HT-29 (cell line): Measurements from ENCODE around the gene LRRC23. TPM values are rescaled to one million over a fixed set of nuclear protein-coding genes. Genes with fewer than 3 reads are reported as not detected.
"Not testable (repeated sequence)": the region's sequence is repeated elsewhere in the genome, so short reads cannot be mapped to it uniquely, and the experiment has no call there.

Source experiments
- DNase-seq: peaks from one replicate; pipeline ENCODE4 v3.0.0-alpha.2; 2015; ENCODE audit warnings: low spot score
- total RNA-seq: library from RNA; depleted of rRNA; stranded (reverse); fragments of >200 nt; shearing (Covaris generic); gene quantifications from 2 replicates; pipeline ENCODE4 v1.2.3, GENCODE V29; 2014

Gene LRRC23
- total RNA-seq, 1 experiment from 2014 or later = 0.61 TPM

DNA sequence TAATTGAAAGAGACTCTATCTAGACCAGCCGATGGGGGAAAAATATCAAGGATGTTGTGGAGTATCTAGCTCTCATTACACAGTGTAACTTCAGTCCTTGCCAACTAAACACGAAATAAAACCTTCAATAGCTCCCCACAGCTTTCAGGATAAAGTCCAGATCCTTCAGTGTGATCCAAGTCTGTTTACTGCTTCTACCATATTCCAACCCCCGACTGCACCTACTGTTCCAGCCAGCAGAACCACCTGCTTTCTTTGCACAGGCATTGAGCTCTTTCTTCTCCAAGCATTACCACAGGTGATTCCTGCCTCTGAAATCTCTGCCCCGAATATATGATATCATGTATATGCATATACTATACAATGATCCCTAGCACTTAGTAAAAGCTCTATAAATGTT is 2.2 kb upstream of the LRRC23 start:
- no peak for DNase-seq

DNA sequence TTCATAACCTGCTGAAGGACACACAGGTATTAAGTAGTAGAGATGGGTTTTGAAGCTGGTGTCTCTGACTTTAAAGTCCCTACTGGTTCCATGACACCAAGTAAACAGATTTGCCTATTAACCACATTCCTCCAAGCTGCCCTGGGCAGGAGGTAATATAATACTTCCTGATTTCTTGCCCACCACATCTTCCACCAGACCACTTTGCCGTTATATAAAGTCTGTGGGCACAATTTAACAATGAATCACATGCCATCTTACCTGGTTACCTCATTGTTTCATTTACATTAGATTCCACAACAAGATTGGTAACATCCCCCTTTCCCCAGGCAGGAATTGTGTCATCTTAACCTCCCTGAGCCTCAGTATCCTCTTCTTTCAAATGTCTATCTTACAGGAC is 900 bp upstream of the LRRC23 start:
- no peak for DNase-seq

DNA sequence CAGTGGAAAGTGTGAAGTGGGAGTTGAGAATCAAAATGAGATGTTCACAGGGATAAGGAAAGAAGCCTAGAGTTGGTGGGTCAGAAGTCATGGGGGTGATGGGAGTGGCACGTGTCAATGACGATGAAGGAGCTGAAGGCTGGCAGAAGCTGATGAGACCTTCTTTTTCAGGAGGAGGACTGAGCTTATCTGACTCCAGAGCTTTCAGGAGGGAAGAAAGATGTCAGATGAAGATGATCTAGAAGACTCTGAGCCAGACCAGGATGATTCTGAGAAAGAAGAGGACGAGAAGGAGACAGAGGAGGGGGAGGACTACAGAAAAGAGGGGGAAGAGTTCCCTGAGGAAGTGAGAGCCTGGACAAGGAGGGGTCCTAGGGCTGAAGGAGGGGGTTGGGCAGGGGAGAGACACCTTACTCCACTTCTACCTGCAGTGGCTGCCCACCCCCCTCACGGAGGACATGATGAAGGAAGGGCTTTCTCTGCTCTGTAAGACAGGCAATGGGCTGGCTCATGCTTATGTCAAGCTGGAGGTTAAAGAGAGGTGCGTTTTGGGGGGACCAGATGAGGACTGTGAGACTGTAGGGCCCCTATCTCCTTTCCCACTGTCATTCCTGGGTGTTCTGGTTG is 905 bp downstream of the LRRC23 start:
- DNase-seq = no peak

DNA sequence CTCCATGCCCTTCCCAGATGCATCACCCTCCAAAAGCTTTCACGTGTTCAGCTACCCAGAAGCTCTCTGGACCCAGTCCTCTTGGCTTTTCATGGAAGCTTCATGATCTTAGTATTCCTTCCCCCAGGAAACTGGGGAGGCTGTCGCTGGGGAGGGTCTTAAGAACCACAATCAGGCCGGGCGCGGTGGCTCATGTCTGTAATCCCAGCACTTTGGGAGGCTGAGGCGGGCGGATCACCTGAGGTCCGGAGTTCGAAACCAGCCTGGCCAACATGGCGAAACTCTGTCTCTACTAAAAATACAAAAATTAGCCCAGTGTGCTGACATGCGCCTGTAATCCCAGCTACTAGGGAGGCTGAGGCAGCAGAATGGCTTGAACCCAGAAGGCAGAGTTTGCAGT is 3.5 kb downstream of the LRRC23 start:
- not testable (repeated sequence) for DNase-seq

- no peak for DNase-seq
Observed at GRCh38 chr12:6909421-6910145, 5.0 kb downstream of the LRRC23 start.

DNA sequence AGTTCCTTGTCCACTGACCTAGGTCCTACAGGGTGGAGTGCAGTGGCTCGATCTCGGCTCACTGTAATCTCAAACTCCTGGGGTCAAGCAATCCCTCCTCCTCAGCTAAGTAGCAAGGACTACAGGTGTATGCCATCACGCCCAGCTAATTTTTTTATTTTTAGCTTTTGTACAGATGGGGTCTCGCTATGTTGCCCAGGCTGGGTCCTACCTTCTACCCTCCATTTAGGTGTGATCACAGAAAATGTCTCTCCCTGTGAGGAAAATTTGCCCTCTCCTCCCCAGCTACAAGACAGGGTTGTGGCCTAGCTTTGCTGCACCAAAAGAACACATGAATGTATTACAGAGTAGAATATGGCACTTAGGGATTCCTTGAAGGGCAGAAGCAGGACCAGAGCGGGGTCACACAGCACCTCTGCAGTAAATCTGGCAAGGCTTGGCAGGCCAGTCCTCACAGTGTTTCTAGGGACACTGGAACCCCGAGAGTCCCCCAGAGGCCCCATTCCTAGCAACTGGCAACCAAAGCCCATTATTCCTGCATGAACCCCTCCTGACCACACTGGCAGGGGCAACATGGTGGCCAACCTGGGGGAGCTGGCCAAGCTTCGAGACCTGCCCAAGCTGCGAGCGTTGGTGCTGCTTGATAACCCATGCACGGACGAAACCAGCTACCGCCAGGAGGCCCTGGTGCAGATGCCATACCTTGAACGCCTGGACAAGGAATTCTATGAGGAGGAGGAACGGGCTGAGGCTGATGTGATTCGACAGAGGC is 7.7 kb downstream of the LRRC23 start:
- DNase-seq = no peak

DNA sequence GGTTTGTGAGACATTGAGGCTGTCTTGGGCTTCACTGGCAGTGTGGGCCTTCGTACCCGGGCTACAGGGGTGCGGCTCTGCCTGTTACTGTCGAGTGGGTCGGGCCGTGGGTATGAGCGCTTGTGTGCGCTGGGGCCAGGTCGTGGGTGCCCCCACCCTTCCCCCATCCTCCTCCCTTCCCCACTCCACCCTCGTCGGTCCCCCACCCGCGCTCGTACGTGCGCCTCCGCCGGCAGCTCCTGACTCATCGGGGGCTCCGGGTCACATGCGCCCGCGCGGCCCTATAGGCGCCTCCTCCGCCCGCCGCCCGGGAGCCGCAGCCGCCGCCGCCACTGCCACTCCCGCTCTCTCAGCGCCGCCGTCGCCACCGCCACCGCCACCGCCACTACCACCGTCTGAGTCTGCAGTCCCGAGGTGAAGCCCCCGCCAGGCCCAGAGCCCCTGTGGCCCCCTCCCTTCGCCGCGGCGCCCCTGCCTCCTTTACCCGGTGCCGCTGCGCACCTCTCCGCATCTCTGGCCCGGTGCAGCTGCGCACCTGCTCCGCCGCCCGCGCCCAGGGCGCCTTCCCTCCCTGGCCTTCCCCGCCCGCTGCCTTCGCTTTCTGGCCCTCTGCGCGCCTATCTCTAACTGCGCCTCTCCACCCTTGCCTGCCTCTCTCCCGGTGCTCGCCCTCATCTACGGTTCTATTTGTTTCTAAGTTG is 9.8 kb downstream of the LRRC23 start, which contains the start of gene ENO2:
Gene ENO2, plus strand, starts transcription at position 335 of the 701 bp plus-strand sequence. CDS start 1,253 bp downstream, outside the sequence.
- DNase-seq = peak; percentile 48

DNA sequence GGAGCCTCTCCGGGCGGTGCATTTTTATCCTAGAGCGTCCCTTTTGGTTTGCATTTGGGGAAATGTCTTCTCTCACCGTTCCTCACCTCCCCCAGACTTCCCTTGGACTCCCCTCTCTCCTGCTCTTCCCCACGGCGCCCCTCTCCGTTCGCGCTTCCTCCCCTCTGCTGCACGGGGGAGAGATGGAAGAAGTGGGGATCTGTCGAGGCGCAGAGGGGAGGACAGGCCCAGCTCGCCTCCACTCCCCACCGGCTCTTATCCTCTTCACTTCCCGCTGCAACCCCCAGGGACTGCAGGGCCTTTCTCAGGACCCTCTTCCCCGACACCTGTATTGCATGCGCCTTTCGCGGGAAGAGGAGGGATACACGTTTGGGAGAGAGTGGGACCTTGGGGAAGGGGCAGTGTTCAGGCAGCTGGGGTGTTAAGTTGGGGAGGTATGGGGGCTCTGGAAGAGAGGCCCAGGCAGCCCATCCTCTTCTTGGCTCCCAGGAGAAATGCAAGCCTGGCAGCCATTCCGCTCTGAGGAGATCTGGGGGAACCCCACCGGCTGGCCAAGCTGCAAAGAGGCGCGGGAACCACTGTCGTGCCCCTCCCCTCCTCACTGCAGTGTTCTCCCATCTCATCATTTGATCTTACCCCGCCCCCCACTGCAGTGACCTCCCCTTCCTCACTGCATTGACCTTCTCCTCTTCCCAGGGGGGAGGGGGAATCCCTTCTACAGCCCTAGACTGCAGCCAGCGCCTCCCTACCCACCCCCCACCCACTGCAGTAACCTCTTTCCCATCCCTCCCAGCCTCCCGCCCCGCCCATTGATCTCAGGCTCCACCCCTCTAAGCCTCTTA is 10.5 kb downstream of the LRRC23 start:
- no peak for DNase-seq

GRCh38 chr12:6915789-6916285 is 11.2 kb downstream of the LRRC23 start:
- DNase-seq = no peak

DNA sequence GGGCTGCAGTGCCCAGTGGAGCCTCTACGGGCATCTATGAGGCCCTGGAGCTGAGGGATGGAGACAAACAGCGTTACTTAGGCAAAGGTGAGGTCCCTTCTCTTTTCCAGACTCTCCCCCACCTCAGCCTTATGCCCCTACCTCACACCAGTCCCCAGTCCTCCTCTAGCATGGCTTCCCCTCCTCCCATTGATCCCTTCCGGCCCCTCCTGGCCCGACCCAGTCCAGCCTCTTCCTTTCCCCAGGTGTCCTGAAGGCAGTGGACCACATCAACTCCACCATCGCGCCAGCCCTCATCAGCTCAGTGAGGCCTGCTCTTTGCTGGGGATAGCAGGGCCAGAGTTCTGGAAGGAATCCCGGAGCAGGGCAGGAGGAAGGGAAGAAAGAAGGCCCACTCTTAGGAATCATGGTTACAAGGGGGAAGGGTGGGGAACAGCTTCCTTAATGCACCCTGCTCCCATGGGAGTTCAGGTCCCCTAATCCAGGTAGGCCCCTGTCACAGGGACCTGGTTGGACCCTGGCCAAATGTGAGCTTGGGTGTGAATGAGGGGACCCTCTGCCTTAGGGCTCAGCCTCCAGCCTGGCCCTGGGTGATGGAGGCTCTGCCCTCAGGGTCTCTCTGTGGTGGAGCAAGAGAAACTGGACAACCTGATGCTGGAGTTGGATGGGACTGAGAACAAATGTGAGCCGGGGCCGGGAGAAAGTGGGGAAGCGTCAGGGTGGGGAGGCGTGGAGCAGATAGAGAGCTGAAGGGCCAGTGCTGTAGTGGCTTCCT is 12.0 kb downstream of the LRRC23 start:
- DNase-seq = no peak

DNA sequence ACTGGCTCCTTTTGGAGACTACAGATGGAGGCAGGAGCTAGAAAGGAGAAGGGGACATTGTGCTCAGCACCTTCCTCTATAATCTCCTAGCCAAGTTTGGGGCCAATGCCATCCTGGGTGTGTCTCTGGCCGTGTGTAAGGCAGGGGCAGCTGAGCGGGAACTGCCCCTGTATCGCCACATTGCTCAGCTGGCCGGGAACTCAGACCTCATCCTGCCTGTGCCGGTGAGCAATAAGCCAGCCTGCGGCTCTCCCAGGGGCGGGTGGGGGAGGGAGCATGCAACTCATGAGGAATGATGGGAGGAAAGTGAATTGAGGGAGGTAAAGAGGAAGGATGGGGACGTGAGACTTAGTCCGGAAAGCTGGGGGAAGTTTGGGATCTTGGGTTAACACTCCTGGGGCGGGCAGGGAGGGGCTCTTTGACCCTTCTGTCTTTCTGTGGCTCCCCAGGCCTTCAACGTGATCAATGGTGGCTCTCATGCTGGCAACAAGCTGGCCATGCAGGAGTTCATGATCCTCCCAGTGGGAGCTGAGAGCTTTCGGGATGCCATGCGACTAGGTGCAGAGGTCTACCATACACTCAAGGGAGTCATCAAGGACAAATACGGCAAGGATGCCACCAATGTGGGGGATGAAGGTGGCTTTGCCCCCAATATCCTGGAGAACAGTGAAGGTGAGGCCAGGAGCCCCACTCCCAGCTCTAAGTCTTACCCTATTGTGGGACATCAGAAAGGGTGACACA is 13.0 kb downstream of the LRRC23 start:
- no peak for DNase-seq

DNA sequence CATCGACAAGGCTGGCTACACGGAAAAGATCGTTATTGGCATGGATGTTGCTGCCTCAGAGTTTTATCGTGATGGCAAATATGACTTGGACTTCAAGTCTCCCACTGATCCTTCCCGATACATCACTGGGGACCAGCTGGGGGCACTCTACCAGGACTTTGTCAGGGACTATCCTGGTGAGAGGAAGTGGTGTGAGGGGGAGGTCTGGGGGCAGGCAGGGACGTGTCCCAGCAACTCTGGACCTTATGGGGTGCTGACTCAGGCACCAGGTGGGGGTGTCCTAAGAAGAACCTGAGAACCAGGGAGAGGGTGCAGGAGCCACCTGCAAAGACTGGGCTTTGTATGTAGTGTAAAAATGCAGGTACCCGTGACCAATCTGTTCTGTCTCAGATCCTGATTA is 15.0 kb downstream of the LRRC23 start:
- no peak for DNase-seq

GRCh38 chr12:6921539-6921938 is 16.9 kb downstream of the LRRC23 start:
- no peak for DNase-seq

GRCh38 chr12:6921996-6922946 is 17.6 kb downstream of the LRRC23 start:
- no peak for DNase-seq

GRCh38 chr12:6923003-6923732 is 18.5 kb downstream of the LRRC23 start:
- no peak for DNase-seq

- DNase-seq = no peak
Observed at GRCh38 chr12:6923851-6924250, 19.2 kb downstream of the LRRC23 start.

DNA sequence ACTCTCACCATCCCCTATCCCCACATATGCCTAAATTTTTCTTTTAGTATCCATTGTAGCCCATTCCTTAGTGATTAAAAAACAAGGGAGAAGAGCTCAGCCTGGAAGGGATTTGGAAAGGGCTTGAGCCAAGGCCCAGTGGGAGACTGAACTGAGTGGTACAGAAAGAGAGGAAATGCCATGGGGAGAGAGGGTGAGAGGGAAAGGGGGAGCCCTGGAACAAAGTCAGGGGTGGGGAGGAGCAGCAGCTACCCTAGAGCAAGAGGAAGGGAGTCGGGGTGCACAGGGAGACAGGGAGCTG is 20.6 kb downstream of the LRRC23 start:
- no peak for DNase-seq
